IMR-90 (cell line): ENCODE measurements around the gene SEMA4D.

Experiments
- BHLHE40 ChIP-seq: fragments of 150-350 bp; IDR thresholded peaks from 2 replicates; pipeline ENCODE4 v1.6.1; 2016; ENCODE audit warnings: mild to moderate bottlenecking, low read depth, low read length
- CEBPB ChIP-seq: IDR thresholded peaks from 2 replicates; pipeline ENCODE4 v1.6.1; 2012; ENCODE audit warnings: low read depth, low read length, improper control_type of control experiment
- CHD1 ChIP-seq: IDR thresholded peaks from 2 replicates; pipeline ENCODE4 v1.6.1; 2012; ENCODE audit warnings: low read depth, low read length, improper control_type of control experiment
- ELK1 ChIP-seq: fragments of 150-350 bp; IDR thresholded peaks from 2 replicates; pipeline ENCODE4 v1.6.1; 2016; ENCODE audit warnings: low read depth, mild to moderate bottlenecking, low read length, moderate library complexity, borderline replicate concordance
- FOS ChIP-seq: fragments of 150-350 bp; IDR thresholded peaks from 2 replicates; pipeline ENCODE4 v1.6.1; 2016; ENCODE audit warnings: low read depth, low read length
- MAFK ChIP-seq: IDR thresholded peaks from 2 replicates; pipeline ENCODE4 v1.6.1; 2012; ENCODE audit warnings: low read depth, low read length, improper control_type of control experiment
- MAZ ChIP-seq: IDR thresholded peaks from 2 replicates; pipeline ENCODE4 v1.6.1; 2012; ENCODE audit warnings: low read depth, mild to moderate bottlenecking, low read length, improper control_type of control experiment, moderate library complexity, borderline replicate concordance
- MXI1 ChIP-seq: IDR thresholded peaks from 2 replicates; pipeline ENCODE4 v1.6.1; 2012; ENCODE audit warnings: low read depth, mild to moderate bottlenecking, low read length, moderate library complexity, borderline replicate concordance
- POLR2A ChIP-seq: IDR thresholded peaks from 2 replicates; pipeline ENCODE4 v1.6.1; 2012; ENCODE audit warnings: mild to moderate bottlenecking, low read depth, low read length
- RAD21 ChIP-seq: IDR thresholded peaks from 2 replicates; pipeline ENCODE4 v1.6.1; 2012; ENCODE audit warnings: low read length, improper control_type of control experiment
- RCOR1 ChIP-seq: IDR thresholded peaks from 2 replicates; pipeline ENCODE4 v1.6.1; 2012; ENCODE audit warnings: mild to moderate bottlenecking, low read length, improper control_type of control experiment; ENCODE audit not compliant: insufficient replicate concordance
- SMC3 ChIP-seq: fragments of 150-350 bp; IDR thresholded peaks from 2 replicates; pipeline ENCODE4 v1.6.1; 2016; ENCODE audit warnings: low read depth, mild to moderate bottlenecking, antibody characterized with exemption, low read length, moderate library complexity
- USF2 ChIP-seq: fragments of 150-350 bp; IDR thresholded peaks from 2 replicates; pipeline ENCODE4 v1.6.1; 2017; ENCODE audit warnings: mild to moderate bottlenecking, antibody characterized with exemption, low read length, low read depth
- TF ChIP-seq, protein P1 (sequence below): conservative IDR thresholded peaks from 2 replicates; pipeline ENCODE4 v1.5.1; 2012; ENCODE audit warnings: mild to moderate bottlenecking, low read depth, low read length, improper control_type of control experiment

DNA sequence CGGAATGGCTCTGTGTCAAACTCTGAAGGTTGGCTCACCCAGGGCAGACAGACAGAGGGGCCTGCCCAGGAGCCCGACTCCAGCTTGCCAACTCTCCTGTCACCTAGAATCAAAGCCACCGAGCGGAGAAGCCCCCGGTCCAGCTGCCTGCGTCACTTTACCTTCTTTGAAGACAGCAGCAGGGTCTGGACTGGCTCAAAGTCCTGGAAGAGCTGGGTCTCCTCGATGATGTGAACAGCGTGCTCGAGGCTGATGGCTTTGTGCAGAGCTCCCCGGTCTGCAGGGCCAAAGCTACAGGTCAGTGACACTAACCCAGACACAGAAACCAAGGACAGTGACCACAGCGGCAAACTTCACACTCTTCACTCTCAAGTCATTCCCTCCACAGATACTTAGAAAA, 111.7 kb downstream of the SEMA4D start:
- TF ChIP-seq, protein P1, sequence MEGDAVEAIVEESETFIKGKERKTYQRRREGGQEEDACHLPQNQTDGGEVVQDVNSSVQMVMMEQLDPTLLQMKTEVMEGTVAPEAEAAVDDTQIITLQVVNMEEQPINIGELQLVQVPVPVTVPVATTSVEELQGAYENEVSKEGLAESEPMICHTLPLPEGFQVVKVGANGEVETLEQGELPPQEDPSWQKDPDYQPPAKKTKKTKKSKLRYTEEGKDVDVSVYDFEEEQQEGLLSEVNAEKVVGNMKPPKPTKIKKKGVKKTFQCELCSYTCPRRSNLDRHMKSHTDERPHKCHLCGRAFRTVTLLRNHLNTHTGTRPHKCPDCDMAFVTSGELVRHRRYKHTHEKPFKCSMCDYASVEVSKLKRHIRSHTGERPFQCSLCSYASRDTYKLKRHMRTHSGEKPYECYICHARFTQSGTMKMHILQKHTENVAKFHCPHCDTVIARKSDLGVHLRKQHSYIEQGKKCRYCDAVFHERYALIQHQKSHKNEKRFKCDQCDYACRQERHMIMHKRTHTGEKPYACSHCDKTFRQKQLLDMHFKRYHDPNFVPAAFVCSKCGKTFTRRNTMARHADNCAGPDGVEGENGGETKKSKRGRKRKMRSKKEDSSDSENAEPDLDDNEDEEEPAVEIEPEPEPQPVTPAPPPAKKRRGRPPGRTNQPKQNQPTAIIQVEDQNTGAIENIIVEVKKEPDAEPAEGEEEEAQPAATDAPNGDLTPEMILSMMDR = no peak
- TF ChIP-seq POLR2A (no peak), CEBPB (no peak), SMC3 (no peak), MAFK (no peak), BHLHE40 (no peak), MAZ (no peak), ELK1 (no peak), RAD21 (no peak), USF2 (no peak), CHD1 (no peak), MXI1 (no peak), RCOR1 (no peak), FOS (no peak)
